HG02571 (cell line): Measurements from ENCODE around the gene CLCA1.

Experiments
- ATAC-seq: cut with Tn5 transposase; IDR thresholded peaks from one replicate; pipeline ENCODE4 v1.9.1; 2021; ENCODE audit warnings: mild to moderate bottlenecking, moderate library complexity; ENCODE audit not compliant: unreplicated experiment

Gene CLCA1

GRCh38 chr1:86541859-86542258 is 73.1 kb downstream of the CLCA1 start:
- no peak for ATAC-seq

GRCh38 chr1:86542631-86543030 is 73.9 kb downstream of the CLCA1 start:
- ATAC-seq = no peak

- no peak for ATAC-seq
Observed at GRCh38 chr1:86546787-86547221, 78.1 kb downstream of the CLCA1 start, which contains the start of gene CLCA4. Gene CLCA4 (plus strand): TSS chr1:86547078. CDS start chr1:86547120, 42 bp downstream.

GRCh38 chr1:86548839-86549238 is 80.1 kb downstream of the CLCA1 start:
- no peak for ATAC-seq
